WTC11 (cell line): Measurements from ENCODE around the gene PAIP2B. TPM values are rescaled to one million over a fixed set of nuclear protein-coding genes. Genes with fewer than 3 reads are reported as not detected.

Experiments
- ATAC-seq: fragments of 200-7000 bp; cut with Tn5 transposase; 2 replicates; pipeline ENCODE4 v1.10.0; 2021; ENCODE audit warnings: mild to moderate bottlenecking, moderate library complexity
- CTCF ChIA-PET: fragments of 300-600 bp; sonication (Branson Sonifier 250); formaldehyde crosslinking; loops from one replicate; lab custom pipeline; 2021; ENCODE audit warnings: antibody characterized with exemption; lab: Charles Lee
- POLR2A ChIA-PET: fragments of 350-600 bp; sonication (Branson Sonifier 250); formaldehyde crosslinking; loops from one replicate; lab custom pipeline; 2021; ENCODE audit warnings: antibody characterized with exemption; lab: Charles Lee
- DNase-seq: peaks from one replicate; pipeline ENCODE4 v3.0.0; 2021; ENCODE audit warnings: low spot score
- H3K27ac Mint-ChIP-seq: 2 replicates; pipeline ENCODE4 v1.8.0; 2021; ENCODE audit warnings: mixed read lengths
- H3K27me3 Mint-ChIP-seq: 2 replicates; pipeline ENCODE4 v1.8.0; 2021; ENCODE audit warnings: low read depth, mild to moderate bottlenecking, moderate library complexity, mixed read lengths
- H3K36me3 Mint-ChIP-seq: 2 replicates; pipeline ENCODE4 v1.8.0; 2021; ENCODE audit warnings: mixed read lengths
- H3K4me1 Mint-ChIP-seq: 2 replicates; pipeline ENCODE4 v1.8.0; 2022; ENCODE audit warnings: mixed read lengths
- H3K4me3 Mint-ChIP-seq: 2 replicates; pipeline ENCODE4 v1.8.0; 2021; ENCODE audit warnings: mild to moderate bottlenecking, moderate library complexity, mixed read lengths
- H3K9me3 Mint-ChIP-seq: 2 replicates; pipeline ENCODE4 v1.8.0; 2021; ENCODE audit warnings: mixed read lengths
- CREM ChIP-seq: sonication (generic); formaldehyde crosslinking; IDR thresholded peaks from 2 replicates; pipeline ENCODE4 v1.8.1; 2022; ENCODE audit warnings: mild to moderate bottlenecking, missing genetic modification reagents, moderate library complexity
- CTCF ChIP-seq: fragments of 200-600 bp; IDR thresholded peaks from 2 replicates; pipeline ENCODE4 v1.8.0; 2022; ENCODE audit warnings: antibody characterized with exemption
- FOXJ3 ChIP-seq: sonication (generic); formaldehyde crosslinking; IDR thresholded peaks from 2 replicates; pipeline ENCODE4 v1.9.0; 2021; ENCODE audit warnings: missing genetic modification reagents, mild to moderate bottlenecking, borderline replicate concordance
- IRF2 ChIP-seq: sonication (generic); formaldehyde crosslinking; IDR thresholded peaks from 2 replicates; pipeline ENCODE4 v1.8.0; 2022; ENCODE audit warnings: low read depth, missing genetic modification reagents, borderline replicate concordance
- KAT7 ChIP-seq: sonication (generic); formaldehyde crosslinking; IDR thresholded peaks from 2 replicates; pipeline ENCODE4 v1.8.1; 2023; ENCODE audit warnings: missing genetic modification reagents, mild to moderate bottlenecking, borderline replicate concordance
- NFE2L1 ChIP-seq: sonication (generic); formaldehyde crosslinking; IDR thresholded peaks from 2 replicates; pipeline ENCODE4 v1.8.1; 2023; ENCODE audit warnings: missing genetic modification reagents
- PRDM15 ChIP-seq: sonication (generic); formaldehyde crosslinking; IDR thresholded peaks from 2 replicates; pipeline ENCODE4 v1.8.0; 2022; ENCODE audit warnings: missing genetic modification reagents
- SMAD3 ChIP-seq: sonication (generic); formaldehyde crosslinking; IDR thresholded peaks from 2 replicates; pipeline ENCODE4 v1.8.0; 2022; ENCODE audit warnings: missing genetic modification reagents, mild to moderate bottlenecking, borderline replicate concordance
- STAT6 ChIP-seq: sonication (generic); formaldehyde crosslinking; conservative IDR thresholded peaks from 2 replicates; pipeline ENCODE4 v1.8.1; 2023; ENCODE audit warnings: mild to moderate bottlenecking, low read depth, missing genetic modification reagents, moderate library complexity
- TCF7 ChIP-seq: sonication (generic); formaldehyde crosslinking; IDR thresholded peaks from 2 replicates; pipeline ENCODE4 v1.8.0; 2022; ENCODE audit warnings: mild to moderate bottlenecking, low read depth, missing genetic modification reagents, moderate library complexity
- USF2 ChIP-seq: sonication (generic); formaldehyde crosslinking; IDR thresholded peaks from 2 replicates; pipeline ENCODE4 v1.8.1; 2023; ENCODE audit warnings: mild to moderate bottlenecking, missing genetic modification reagents, moderate library complexity
- ZBTB21 ChIP-seq: sonication (generic); formaldehyde crosslinking; IDR thresholded peaks from 2 replicates; pipeline ENCODE4 v1.8.1; 2023; ENCODE audit warnings: mild to moderate bottlenecking, missing genetic modification reagents, borderline replicate concordance
- ZNF423 ChIP-seq: fragments of 250-450 bp; sonication (Bioruptor Pico); IDR thresholded peaks from 2 replicates; pipeline ENCODE4 v2.1.2; 2022; ENCODE audit warnings: mild to moderate bottlenecking, moderate library complexity
- ZNF425 ChIP-seq: fragments of 250-450 bp; sonication (Bioruptor Pico); conservative IDR thresholded peaks from 2 replicates; pipeline ENCODE4 v1.9.0; 2021; ENCODE audit warnings: mild to moderate bottlenecking
- ZNF512 ChIP-seq: sonication (generic); formaldehyde crosslinking; IDR thresholded peaks from 2 replicates; pipeline ENCODE4 v1.8.1; 2022; ENCODE audit warnings: missing genetic modification reagents, borderline replicate concordance
- ZNF671 ChIP-seq: fragments of 250-450 bp; sonication (Bioruptor Pico); IDR thresholded peaks from 2 replicates; pipeline ENCODE4 v1.8.0; 2021; ENCODE audit warnings: mild to moderate bottlenecking
- total RNA-seq: library from RNA; stranded (reverse); gene quantifications from 3 replicates; pipeline ENCODE4 v1.2.3, GENCODE V29; 2021

PAIP2B gene
- total RNA-seq, 1 experiment from 2014 or later = 19.3 TPM

- no peak for TF ChIP-seq ZNF425 (CRISPR knock-in tag)
- TF ChIP-seq, all 79 proteins: peak for 0
Measured at GRCh38 chr2:71252862-71253261, 26.0 kb upstream of the PAIP2B start (continued).

- Mint-ChIP-seq H3K27me3 (peaks cover 34% of the 10 kb centered on the region), H3K9me3 (peaks cover 37% of the 10 kb centered on the region), H3K4me3 (no peak overlapping the region), H3K27ac (no peak overlapping the region), H3K4me1 (no peaks in the 10 kb centered on the region), H3K36me3 (peaks cover 4% of the 10 kb centered on the region)
- no peak for TF ChIP-seq TCF7
- no peak for TF ChIP-seq ZNF423
- no peak for TF ChIP-seq STAT6 (CRISPR knock-in tag)
- no peak for TF ChIP-seq FOXJ3 (CRISPR knock-in tag)
- no peak for TF ChIP-seq CTCF
- no peak for TF ChIP-seq KAT7 (CRISPR knock-in tag)
- no peak for TF ChIP-seq ZBTB21 (CRISPR knock-in tag)
- TF ChIP-seq ZNF671 (CRISPR knock-in tag) = no peak
- TF ChIP-seq IRF2 = no peak
- no peak for TF ChIP-seq ZNF512 (CRISPR knock-in tag)
- no peak for TF ChIP-seq SMAD3 (CRISPR knock-in tag)
- TF ChIP-seq CREM = no peak
- TF ChIP-seq PRDM15 (CRISPR knock-in tag) = no peak
- no peak for TF ChIP-seq USF2 (CRISPR knock-in tag)
- TF ChIP-seq NFE2L1 (CRISPR knock-in tag) = no peak
- ChIA-PET CTCF (interaction anchor here (0.9 kb wide), 1 partner anchor 26 kb away, joined by 4 read pairs; no protein-coding TSS in a partner anchor), POLR2A (interaction anchor here (0.6 kb wide), 1 partner anchor 959 kb away, joined by 3 read pairs; no protein-coding TSS in a partner anchor)
- peak; percentile 18 for DNase-seq
- ATAC-seq = peak; percentile 47
Measured at GRCh38 chr2:71250935-71251334, 24.0 kb upstream of the PAIP2B start.
